Activated CD8-positive, alpha-beta memory T cell treated with anti-CD3 and anti-CD28 coated beads for 1 hour (primary cell): ENCODE results near the gene PYGB.
"Not testable (repeated sequence)": the region's sequence is repeated elsewhere in the genome, so short reads cannot be mapped to it uniquely, and the experiment has no call there.

Source experiments
- DNase-seq, 2 donors: peaks; one replicate each; pipeline ENCODE4 v3.0.0-alpha.2; 2020; ENCODE audit warnings: low read depth in 1 of 2; ENCODE audit errors: extremely low read depth in 1 of 2

The PYGB gene

DNA sequence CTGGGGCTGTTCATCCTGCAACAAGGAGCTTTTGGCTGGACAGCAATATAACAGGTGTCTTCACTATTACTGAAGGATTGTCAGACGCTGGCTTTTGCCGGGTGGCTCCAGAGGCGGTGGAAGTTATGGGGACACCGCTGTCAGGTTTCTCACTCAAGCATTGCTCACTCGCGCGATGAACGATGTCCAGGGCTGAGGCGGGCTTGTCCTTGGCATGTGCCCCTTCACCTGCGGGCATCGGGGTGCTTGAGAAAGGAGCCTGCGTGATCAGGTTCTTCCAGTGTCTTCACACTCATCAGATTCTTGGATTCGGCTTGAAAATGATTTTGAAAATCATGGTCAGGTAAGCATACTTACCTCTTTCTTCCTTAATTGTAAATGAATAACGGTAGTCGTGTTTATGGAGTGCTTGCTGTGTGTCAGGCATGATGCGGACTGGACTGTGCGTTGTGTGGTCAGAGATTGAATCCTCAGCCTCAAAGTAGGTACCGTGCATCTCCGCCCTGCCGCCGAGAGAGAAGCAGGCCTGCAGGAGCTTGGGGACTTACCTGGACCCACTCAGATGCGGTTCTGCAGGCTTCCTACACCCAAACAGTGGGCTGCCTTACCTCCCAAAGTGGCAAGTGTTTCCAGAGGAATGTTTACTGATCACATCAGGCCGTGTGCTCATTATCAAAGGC lies 18.3 kb upstream of the PYGB start:
- no peak for DNase-seq

DNA sequence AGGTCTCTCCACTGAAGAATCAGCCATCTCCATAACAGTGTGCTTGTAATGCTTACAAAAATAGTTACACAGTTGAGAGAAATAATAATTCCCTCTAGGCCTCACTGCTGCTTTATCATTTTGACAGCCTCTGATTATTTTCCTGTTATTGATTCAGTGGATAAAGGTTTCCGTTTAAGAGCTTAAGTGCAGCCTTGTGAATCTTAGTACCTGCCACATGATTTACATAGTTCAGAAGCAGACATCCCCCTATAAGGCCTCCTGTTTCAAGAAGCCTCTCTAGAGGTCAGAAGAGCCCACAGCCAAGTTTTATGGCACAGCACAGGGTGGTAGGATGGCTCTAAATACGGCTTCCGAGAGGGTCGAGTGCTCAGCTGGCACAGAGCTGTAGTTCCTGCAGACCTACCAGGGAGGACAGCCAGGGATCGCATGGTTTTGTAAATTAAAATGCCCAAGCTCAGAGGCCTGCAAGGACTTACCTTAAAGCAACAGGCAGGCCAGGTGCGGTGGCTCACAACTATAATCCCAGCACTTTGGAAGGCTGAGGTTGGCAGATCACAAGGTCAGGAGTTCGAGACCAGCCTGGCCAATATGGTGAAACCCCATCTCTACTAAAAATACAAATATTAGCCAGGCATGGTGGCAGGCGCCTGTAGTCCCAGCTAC lies 17.6 kb upstream of the PYGB start:
- no peak for DNase-seq

GRCh38 chr20:25233016-25233772 lies 14.7 kb upstream of the PYGB start:
- no peak for DNase-seq

- not testable (repeated sequence) for DNase-seq
Observed at GRCh38 chr20:25234009-25234849, 13.7 kb upstream of the PYGB start.

DNA sequence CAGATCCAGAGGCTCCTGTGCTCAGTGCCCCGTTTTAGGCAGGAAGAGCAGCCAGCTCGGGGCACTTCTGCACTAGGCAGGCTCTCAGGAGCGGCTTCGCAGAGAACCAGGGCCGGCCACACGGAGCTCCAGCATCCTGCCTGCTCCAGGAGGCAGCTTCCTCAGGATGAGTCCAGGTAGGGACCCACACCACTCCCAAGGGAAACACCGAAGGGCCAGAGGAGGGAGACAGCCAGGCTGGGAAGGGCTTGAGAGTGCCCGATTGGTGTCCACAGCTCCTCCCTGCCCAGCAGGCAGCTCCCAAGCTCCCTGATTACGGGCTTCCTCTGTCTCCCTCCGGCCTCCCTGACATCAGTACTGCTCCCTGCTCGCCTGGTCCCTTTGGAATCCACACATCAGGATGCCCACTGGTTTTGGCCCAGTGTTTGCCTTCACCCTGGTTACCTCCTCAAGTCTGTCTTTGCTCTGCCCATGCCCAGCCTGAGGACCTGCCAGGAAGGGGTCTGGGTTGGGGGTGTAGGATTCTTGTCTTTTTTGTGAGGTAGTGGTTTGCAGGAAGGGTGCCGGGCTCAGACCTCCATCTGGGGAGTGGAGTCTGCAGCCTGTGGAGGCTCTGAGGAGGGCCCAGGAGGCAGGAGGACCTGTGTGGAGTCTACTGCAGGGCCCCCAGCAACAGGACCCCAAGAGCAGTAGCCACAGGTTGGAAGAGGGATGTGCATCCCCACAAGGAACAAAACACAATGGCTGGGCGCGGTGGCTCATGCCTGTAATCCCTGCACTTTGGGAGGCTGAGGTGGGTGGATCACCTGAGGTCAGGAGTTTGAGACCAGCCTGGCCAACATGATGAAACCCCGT lies 11.2 kb upstream of the PYGB start:
- DNase-seq: no peak

- no peak for DNase-seq
Observed at GRCh38 chr20:25237610-25238318, 10.1 kb upstream of the PYGB start.

DNA sequence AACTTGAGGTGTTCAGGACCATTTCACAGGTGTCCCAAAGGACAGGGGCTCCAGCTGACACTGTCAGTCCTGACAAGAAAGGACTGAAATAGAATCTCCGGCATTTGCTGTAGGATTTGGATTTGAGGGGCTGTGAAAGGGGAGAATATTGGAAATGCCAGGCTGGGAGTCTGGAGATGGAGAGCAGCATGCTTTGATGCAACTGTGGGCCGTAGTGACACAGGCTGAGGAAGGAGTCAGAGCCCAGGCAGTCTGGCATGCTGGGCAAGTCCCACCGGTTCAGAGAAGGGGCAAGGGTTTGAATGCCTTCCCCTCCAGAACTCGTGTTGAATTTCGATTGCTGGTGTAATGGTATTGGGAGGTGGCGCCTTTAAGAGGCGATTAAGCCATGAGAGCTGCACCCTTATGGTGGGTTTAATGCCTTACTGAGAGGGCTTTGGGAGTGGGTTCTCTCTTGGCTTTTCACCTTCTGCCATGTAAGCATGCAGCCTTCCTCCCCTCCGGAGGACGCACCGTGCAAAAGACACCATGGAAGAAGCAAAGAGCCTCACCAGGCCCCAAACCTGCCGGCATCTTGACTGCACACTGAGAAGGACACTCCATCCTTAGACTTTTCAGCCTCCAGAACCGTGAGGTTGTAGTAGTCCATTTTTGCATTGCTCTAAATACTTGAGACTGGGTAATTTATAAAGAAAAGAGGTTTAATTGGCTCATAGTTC lies 9.4 kb upstream of the PYGB start:
- DNase-seq: no peak

- no peak for DNase-seq
Observed at GRCh38 chr20:25239387-25240370, 8.2 kb upstream of the PYGB start.

GRCh38 chr20:25240851-25241658 lies 6.8 kb upstream of the PYGB start:
- not testable (repeated sequence) for DNase-seq

DNA sequence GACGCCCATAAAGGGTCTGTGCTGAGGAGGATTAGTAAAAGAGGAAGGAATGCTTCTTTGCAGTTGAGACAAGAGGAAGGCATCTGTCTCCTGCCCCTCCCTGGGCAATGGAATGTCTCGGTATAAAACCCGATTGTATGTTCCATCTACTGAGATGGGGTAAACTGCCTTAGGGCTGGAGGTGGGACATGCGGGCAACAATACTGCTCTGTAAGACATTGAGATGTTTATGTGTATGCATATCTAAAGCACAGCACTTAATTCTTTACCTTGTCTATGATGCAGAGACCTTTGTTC lies 6.3 kb upstream of the PYGB start:
- DNase-seq: not testable (repeated sequence)

- DNase-seq: no peak
Observed at GRCh38 chr20:25242231-25242630, 5.7 kb upstream of the PYGB start.

- DNase-seq: no peak
Observed at GRCh38 chr20:25243416-25243979, 4.4 kb upstream of the PYGB start.

DNA sequence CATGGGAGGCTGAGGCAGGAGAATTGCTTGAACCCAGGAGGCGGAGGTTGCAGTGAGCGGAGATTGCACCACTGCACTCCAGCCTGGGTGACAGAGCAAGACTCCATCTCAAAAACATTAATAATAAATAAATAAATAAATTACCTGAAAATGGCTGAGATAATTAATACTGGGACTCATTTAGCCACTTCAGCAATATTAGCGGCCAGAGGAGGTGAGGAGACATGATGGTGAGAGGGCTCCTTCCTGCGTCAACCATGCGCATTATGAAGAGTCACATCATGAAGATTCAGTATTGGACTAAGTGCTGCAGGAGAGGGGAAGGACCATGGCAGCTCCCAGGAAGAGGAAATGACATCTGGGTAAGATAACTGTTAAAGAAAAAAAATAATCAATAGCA lies 2.9 kb upstream of the PYGB start:
- DNase-seq: no peak

DNA sequence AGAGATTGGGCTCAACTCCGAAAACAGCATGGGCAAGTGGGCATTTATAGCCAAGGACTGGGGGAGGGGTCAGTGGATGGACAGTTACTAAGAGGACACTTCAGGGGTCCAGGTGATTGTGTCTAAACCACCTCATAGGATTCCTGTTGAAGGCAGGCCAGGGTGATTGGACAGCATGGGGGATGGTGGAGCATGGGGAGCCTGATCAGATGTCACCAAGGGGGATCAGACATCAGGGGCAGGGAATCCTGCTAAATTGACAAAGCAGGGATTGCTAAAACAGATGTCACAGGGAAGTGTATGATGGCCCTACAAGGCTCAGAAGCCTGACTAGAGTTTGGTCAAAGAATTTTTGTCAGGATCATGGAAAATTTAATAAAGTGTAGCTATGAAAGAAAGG lies 2.4 kb upstream of the PYGB start:
- no peak for DNase-seq

DNA sequence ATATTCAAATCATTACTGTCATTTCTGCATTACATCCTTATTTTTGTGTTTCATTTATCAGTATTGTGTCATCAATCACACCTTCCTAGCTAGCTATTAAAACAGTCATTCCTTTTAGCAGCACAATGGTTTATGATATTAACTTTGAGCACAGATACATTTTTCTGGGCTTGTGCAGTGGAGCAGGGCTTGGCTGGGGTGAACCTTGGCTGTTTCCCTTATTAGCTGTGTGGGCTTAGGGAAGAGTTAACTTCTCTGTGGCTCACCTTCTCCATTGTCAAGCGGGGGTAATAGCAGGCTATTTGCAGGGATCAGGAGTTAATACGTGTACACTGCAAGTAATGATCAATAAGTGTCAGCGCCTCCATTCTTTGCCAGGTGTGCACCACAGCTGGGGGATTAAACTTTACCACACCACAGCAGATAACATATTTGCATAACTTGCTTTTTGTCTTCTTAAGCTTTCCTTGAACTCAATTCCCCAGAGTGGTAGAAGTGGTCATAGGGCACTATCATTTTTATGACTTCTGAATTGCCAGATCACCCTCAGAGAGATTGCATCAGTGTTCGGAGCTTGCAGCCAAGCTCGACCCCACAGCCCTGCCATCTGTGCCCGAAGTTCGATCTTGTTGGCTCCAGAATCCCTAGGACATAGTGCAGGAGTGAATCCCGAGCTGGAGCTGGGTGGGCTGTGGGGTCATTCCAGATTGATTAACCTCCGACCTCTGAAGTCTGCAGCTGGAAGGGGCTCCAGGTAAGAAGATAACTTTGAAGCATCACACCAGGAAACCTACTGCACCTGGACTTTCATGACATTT lies 1.5 kb upstream of the PYGB start:
- no peak for DNase-seq

- DNase-seq: no peak
Observed at GRCh38 chr20:25247000-25247517, 826 bp upstream of the PYGB start.
